Medulla oblongata (tissue), 1 donor: ENCODE data around the gene CLASP2.
"Not testable (repeated sequence)": the region's sequence is repeated elsewhere in the genome, so short reads cannot be mapped to it uniquely, and the experiment has no call there.

Experiments
- DNase-seq: peaks from one replicate; pipeline ENCODE4 v3.0.0-alpha.2; 2015; ENCODE audit errors: extremely low spot score

CLASP2 gene

GRCh38 chr3:33543601-33544000, 174.5 kb downstream of the CLASP2 start:
- no peak for DNase-seq

DNA sequence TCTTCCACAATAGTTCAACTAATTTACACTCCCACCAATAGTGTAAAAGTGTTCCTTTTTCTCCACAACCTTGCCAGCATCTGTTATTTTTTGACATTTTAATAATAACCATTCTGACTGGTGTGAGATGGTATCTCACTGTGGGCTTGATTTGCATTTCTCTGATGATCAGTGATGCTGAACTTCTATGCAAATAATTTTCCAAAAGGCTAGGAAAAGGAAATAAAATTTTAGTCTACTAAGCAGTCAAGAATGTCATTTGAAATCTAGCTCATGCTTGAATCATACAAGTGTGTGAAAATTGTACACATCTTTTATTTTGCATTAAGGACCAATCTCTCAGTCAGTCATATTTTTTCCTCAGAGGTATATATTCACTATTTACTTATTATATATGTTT, 176.1 kb downstream of the CLASP2 start:
- DNase-seq, result no peak

- DNase-seq, result no peak
These were observed 179.2 kb downstream of the CLASP2 start for GRCh38 chr3:33538678-33539339.

DNA sequence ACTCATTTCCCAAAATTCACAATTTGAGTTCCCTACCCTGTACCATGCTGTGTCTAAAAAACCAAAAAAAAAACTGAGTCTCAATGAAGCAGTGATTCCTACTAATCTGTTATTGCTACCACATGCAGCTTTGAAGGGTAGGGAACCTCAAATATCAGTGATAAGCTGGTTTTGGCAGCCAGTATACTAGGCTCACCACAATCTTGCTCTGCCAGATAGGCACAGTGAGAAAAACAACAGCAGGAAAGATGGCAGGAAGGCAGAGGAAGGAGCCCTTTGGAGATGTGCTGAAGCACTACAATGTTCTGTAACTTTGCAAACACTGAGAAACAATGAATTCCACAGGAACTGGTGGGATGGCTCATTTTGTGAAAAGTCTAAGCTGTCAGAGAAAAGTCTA, 180.9 kb downstream of the CLASP2 start:
- no peak for DNase-seq

GRCh38 chr3:33526787-33527186, 191.3 kb downstream of the CLASP2 start:
- no peak for DNase-seq

- DNase-seq, result no peak
These were observed 192.8 kb downstream of the CLASP2 start for GRCh38 chr3:33525232-33525631.

DNA sequence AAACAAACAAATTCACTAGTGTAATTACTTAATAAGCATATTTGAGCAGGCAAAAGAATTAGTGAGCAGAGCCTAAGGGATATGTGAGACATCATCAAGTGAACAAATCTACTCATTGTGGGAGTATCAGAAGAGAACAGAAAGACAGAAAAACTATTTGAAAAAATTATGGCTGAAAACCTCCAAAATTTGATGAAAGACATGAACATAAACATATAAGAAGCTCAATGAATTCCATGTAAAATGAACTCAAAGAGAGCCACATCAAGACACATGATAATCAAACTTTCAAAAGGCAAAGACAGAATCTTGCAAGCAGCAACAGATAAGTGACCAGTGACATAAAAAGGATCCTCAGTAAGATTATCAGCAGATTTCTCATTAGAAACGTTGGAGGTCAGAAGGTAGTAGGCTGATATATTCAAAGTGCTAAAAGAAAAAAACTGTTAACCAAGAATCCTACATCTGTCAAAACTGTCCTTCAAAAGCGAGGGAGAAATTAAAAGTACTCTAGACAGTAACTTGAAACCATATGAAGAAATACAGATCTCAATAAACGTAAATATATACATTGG, 194.9 kb downstream of the CLASP2 start:
- DNase-seq, result no peak

DNA sequence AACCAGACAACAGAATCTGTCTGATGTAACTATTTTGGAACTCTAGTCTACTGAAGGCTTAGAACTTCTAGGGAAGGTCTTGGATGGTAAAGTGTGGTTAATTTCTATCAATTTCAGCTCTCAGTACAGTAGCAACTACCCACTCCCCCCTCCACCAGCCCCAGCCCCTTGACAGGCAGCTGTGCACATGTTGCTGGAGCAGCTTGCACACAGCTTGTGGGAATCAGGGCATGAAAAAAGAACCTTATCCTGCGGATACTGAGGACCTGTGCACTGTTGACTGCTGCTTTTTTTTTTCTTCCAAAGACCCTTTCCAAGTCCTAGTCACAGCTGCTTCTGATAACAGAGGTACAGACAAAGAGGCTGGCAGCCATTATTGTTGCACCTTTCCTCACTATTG, 196.3 kb downstream of the CLASP2 start:
- no peak for DNase-seq

- no peak for DNase-seq
These were observed 204.7 kb downstream of the CLASP2 start for GRCh38 chr3:33513262-33513863.

GRCh38 chr3:33505027-33505426, 213.0 kb downstream of the CLASP2 start:
- DNase-seq, result no peak

GRCh38 chr3:33496449-33496848, 221.6 kb downstream of the CLASP2 start:
- DNase-seq, result no peak

- DNase-seq, result no peak
These were observed 226.3 kb downstream of the CLASP2 start for GRCh38 chr3:33491721-33492120.

GRCh38 chr3:33490641-33491241, 227.3 kb downstream of the CLASP2 start:
- DNase-seq, result no peak

DNA sequence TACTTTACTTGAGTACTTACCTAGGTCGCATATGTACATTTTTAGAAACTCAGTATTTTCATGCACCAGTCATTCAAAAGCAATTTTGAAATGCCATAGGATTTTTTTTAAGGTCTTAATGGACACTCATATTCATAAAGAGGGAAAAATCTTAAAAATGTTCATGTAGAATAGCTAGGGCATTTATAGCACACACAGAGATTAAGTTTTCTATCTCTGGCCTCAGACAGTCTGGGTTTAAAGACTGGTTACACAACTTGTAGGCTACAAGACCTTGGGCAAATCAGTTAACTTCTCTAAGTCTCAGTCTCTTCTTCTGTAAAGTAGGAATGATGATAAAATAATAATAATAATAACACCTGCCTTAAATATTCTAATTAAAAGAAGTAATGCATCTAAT, 229.4 kb downstream of the CLASP2 start:
- DNase-seq, result no peak

- DNase-seq, result no peak
These were observed 229.8 kb downstream of the CLASP2 start for GRCh38 chr3:33488246-33488645.

DNA sequence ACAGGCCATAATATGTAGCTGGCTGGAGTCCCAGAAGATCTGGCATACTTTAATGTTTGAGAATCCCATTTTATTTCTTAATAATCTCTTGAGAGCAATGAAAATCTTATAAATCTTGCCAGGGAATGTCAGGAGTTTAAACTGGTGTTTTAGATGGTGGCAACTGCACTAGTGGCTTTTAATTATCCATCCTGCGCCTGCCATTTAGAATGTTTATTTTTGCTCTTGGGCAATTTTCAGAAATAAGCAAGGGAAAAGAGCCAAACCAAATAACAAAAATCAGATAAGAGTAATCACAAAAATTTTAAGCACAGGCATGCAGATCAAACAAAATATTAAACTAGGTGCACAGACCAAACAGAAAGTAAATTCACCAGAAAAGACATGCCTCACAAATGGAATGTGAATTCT, 235.9 kb downstream of the CLASP2 start:
- no peak for DNase-seq

DNA sequence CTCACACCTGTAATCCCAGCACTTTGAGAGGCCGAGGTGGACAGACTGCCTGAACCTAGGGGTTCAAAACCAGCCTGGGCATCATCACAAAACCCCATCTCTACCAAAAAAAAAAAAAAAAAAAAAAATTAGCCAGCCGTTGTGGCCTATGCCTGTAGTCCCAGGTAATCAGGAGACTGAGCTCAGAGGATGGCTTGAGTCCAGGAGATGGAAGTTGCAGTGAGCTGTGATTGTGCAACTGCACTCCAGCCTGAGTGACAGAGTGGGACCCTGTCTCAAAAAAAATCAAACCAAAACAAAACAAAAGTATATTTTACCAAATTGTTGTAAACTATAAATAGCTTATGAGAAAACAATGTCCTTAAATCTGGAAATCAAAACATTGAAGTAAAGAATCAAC, 243.2 kb downstream of the CLASP2 start:
- no peak for DNase-seq

- DNase-seq, result no peak
These were observed 244.2 kb downstream of the CLASP2 start for GRCh38 chr3:33473813-33474212.

- DNase-seq, result no peak
These were observed 250.3 kb downstream of the CLASP2 start for GRCh38 chr3:33467786-33468185.

DNA sequence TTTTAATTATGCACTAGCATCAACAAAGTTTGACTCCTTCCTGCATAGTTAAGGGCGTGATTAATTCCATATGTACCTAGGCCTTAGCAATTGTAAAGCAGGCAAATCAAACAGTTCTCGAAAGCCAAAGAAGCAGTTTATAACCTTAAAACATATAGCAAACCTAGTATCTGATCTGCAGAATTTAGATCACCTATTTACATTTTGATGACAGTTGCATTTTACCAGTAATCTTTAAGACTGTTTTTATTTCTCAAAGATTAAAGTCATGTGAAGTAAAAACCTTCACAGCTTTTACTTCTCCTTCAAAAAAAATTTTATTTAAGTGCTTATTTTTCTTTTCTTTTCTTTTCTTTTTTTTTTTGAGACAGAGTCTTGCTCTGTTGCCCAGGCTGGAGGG, 257.0 kb downstream of the CLASP2 start:
- DNase-seq, result no peak

DNA sequence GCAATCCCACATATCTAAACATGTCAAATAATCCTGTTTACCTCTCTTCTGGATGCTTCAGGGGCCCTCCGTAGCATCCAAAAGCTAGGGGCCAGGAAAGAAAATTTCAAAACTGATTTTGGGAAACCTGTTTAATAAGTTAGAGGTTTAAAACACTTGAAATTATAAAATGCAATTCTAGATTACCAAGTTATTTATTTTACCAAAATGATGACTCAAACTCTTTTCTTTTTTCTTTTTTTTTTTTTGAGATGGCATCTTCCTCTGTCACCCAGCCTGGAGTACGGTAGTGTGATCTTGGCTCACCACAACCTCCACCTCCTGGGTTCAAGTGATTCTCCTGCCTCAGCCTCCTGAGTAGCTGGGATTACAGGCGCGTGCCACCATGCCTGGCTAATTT, 258.5 kb downstream of the CLASP2 start:
- DNase-seq, result not testable (repeated sequence)

GRCh38 chr3:33458446-33458845, 259.6 kb downstream of the CLASP2 start:
- no peak for DNase-seq

DNA sequence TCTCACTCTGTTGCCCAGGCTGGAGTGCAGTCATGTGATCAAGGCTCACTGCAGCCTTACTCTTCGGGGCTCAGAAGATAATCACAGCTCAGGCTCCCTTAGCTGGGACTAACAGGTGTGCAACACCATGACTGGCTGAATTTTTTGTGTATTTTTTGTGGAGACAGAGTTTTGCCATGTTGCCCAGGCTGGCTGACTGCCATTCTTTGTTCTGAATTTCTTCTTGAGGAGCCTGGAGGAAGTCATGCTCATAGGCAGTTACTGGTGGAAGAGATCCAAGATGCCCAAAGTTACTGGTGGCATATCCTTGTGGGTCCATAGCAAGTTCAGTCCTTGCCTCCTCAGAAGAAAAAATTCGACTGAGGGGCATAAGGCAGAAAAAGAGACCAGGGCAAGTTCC, 261.3 kb downstream of the CLASP2 start:
- DNase-seq, result no peak
